Spleen (tissue), 11 donors: ENCODE data around the gene GNPAT. TPM values are rescaled to one million over a fixed set of nuclear protein-coding genes. Genes with fewer than 3 reads are reported as not detected.

Experiments used
- DNase-seq: peaks from one replicate; pipeline ENCODE4 v3.0.0-alpha.2; 2020
- H3K27ac ChIP-seq, 8 donors: fragments of 200-600 bp; sonication (generic) in 7 of 8; 1 replicate in 4 of 8; 2 replicates in 4 of 8; pipeline versions ENCODE4 v1.5.0 to v1.8.0; 2016 to 2021; ENCODE audit warnings: inconsistent platforms in 4 of 8, mild to moderate bottlenecking in 4 of 8, moderate library complexity in 1 of 8
- H3K27me3 ChIP-seq, 7 donors: fragments of 200-600 bp; sonication (generic) in 6 of 7; replicated peaks in 1 of 7; 1 replicate in 4 of 7; 2 replicates in 3 of 7; pipeline versions ENCODE4 v1.5.0 to v1.8.0; 2016 to 2021; ENCODE audit warnings: inconsistent platforms in 3 of 7, mild to moderate bottlenecking in 1 of 7
- H3K36me3 ChIP-seq, 6 donors: fragments of 200-600 bp; sonication (generic) in 5 of 6; 1 replicate in 4 of 6; 2 replicates in 2 of 6; pipeline versions ENCODE4 v1.5.0 to v1.8.0; 2016 to 2021; ENCODE audit warnings: inconsistent platforms in 2 of 6
- H3K4me1 ChIP-seq, 6 donors: fragments of 200-600 bp; sonication (generic) in 5 of 6; 1 replicate in 3 of 6; 2 replicates in 3 of 6; pipeline versions ENCODE4 v1.5.0 to v1.8.0; 2016 to 2021; ENCODE audit warnings: inconsistent platforms in 3 of 6
- H3K4me3 ChIP-seq, 8 donors: fragments of 200-600 bp; sonication (generic) in 7 of 8; 1 replicate in 4 of 8; 2 replicates in 4 of 8; pipeline versions ENCODE4 v1.5.0 to v1.8.0; 2016 to 2021; ENCODE audit warnings: inconsistent platforms in 4 of 8, mild to moderate bottlenecking in 4 of 8, moderate library complexity in 2 of 8
- H3K9me3 ChIP-seq, 8 donors: fragments of 200-600 bp; sonication (generic) in 7 of 8; 1 replicate in 4 of 8; 2 replicates in 4 of 8; pipeline versions ENCODE4 v1.5.0 to v1.8.0; 2016 to 2021; ENCODE audit warnings: inconsistent platforms in 4 of 8
- CTCF ChIP-seq, 11 experiments: fragments of 200-600 bp in 7 of 11; fragments of 450-650 bp in 4 of 11; sonication (generic) in 4 of 11; IDR thresholded peaks in 8 of 11; conservative IDR thresholded peaks in 3 of 11; 1 replicate in 7 of 11; 2 replicates in 4 of 11; pipeline versions ENCODE4 v1.4.0 to v1.8.0; 2016 to 2021; ENCODE audit warnings: antibody characterized with exemption in 11 of 11, inconsistent platforms in 4 of 11, mild to moderate bottlenecking in 1 of 11
- POLR2A ChIP-seq, 3 donors: fragments of 450-650 bp; IDR thresholded peaks; one replicate each; pipeline ENCODE4 v1.5.1; 2017; ENCODE audit warnings: antibody characterized with exemption in 3 of 3, mild to moderate bottlenecking in 1 of 3
- POLR2AphosphoS5 ChIP-seq, 3 donors: sonication (generic); formaldehyde crosslinking; IDR thresholded peaks; one replicate each; pipeline ENCODE4 v1.5.1; 2017; ENCODE audit warnings: antibody characterized with exemption in 3 of 3
- WGBS, 5 donors: extraction: QIAGEN DNeasy Blood & Tissue Kit in 3 of 5; methylation state at CpG; one replicate each; pipeline versions ENCODE4 v1.1.5 to v1.1.7; 2013 to 2018; 5-methylcytosine and 5-hydroxymethylcytosine counted together
- intact Hi-C: fragments of 100-400 bp; cut with DNase I; formaldehyde crosslinking; loops from one replicate; pipeline ENCODE4 v1.15.0; 2023; ENCODE audit warnings: low total_unique reads
- polyA plus RNA-seq, 3 donors: library from polyadenylated mRNA; stranded (reverse); fragments of 200-250 nt; gene quantifications; one replicate each; pipeline ENCODE4 v1.2.1, GENCODE V29; 2013
- total RNA-seq, 7 donors: library from RNA; depleted of rRNA in 3 of 7; stranded (reverse); fragments of >200 nt in 3 of 7; fragmentation: NEBNext Ultra II Directional in 4 of 7; extraction: Animal tissue kit (Norgen Biotek cat#: 25700) in 4 of 7; gene quantifications; one replicate each; pipeline versions ENCODE4 v1.1.0 to v1.2.1, GENCODE V29; 2016 to 2021
- donor health status: healthy with polysubstance abuse.
- donor health status: DM: no; HTN: no; CAD: no; lungs with moderate emphysema.
- donor health status: DM: no; HTN: no; CAD: no.
- donor health status: Bipolar disorder and iron deficiency.
- donor health status: healthy.
- donor health status: DM: no; HTN: no; CAD: no.
- donor health status: DM: yes; HTN: yes; CAD: no.

GNPAT gene
- total and polyA plus RNA-seq, 10 donors = 27.7 to 42.9 (median 34.0) TPM

GRCh38 chr1:231220801-231221200 lies 20.2 kb upstream of the GNPAT start:
- 89 to 94% (median 92%) methylated on average over 11 of the region's 11 CpGs for WGBS, 5 donors
- H3K9me3 ChIP-seq = no peaks in the 10 kb centered on the region
- peaks cover 0 to 6% (median 0%) of the 10 kb centered on the region in 6 donors for H3K4me1 ChIP-seq
- DNase-seq = peak; percentile 45
- TF ChIP-seq POLR2AphosphoS5 (IDR thresholded peaks at IDR 0.05) (no peak), CTCF (IDR thresholded peaks at IDR 0.05 in 8 of 11, conservative IDR thresholded peaks at IDR 0.05 in 3 of 11) (no peak), POLR2A (IDR thresholded peaks at IDR 0.05) (no peak)
- intact Hi-C loops = no loop called here
- H3K27ac ChIP-seq = no peak overlapping the region
- no peak overlapping the region for H3K4me3 ChIP-seq
- H3K27me3 ChIP-seq = no peaks in the 10 kb centered on the region
- H3K36me3 ChIP-seq = peaks cover 4 to 44% (median 26%) of the 10 kb centered on the region in 6 donors

DNA sequence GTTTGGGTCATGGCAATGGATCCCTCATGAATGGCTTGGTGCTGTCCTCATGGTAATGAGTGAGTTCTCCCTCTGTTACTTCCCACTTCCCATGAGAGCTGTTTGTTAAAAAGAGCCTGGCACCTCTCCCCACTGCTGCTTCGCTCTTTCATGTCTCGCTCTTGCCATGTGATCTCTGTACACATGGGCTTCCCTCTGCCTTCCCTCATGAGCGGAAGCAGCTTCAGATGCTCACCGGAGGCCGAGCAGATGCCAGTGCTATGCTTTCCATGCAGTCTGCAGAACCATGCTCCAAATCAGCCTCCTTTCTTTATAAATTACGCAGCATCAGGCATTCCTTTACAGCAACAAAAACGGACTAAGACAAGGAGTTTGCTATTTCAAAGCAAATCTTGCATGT lies 14.9 kb upstream of the GNPAT start:
- Histone ChIP-seq H3K4me1 (no peaks in the 10 kb centered on the region), H3K36me3 (peaks cover 4 to 98% (median 49%) of the 10 kb centered on the region in 6 donors), H3K9me3 (no peaks in the 10 kb centered on the region), H3K27me3 (no peaks in the 10 kb centered on the region), H3K4me3 (no peak overlapping the region), H3K27ac (no peak overlapping the region)
- DNase-seq = no peak
- TF ChIP-seq POLR2AphosphoS5 (IDR thresholded peaks at IDR 0.05) (no peak), CTCF (IDR thresholded peaks at IDR 0.05 in 8 of 11, conservative IDR thresholded peaks at IDR 0.05 in 3 of 11) (no peak), POLR2A (IDR thresholded peaks at IDR 0.05) (no peak)
- intact Hi-C loops = no loop called here
- 87 to 97% (median 96%) methylated on average over 7 of the region's 7 CpGs for WGBS, 5 donors

DNA sequence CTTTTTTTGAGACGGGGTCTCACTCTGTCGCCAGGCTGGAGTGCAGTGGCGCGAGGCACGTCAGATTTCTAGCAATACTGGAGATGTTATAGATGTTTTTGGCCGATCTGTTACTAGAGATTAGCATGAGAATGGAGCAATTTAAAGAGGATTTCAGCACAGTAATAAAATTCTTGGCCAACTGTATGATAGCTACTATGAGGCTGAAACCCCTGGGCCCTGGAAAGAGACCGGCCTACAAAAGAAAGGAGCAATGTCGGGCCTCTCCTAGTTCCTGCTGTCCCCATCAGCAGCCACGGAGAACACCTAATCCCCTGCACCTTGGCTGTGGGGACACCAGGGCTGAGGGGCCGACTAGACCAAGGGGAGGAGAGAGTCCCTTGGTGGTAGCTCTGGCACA lies 9.5 kb upstream of the GNPAT start:
- H3K4me1 ChIP-seq = peaks cover 0 to 45% (median 18%) of the 10 kb centered on the region in 6 donors
- H3K9me3 ChIP-seq = no peaks in the 10 kb centered on the region
- peaks cover 0 to 88% (median 23%) of the 10 kb centered on the region in 6 donors for H3K36me3 ChIP-seq
- H3K4me3 ChIP-seq = no peak overlapping the region
- no peak for DNase-seq
- H3K27ac ChIP-seq = no peak overlapping the region
- TF ChIP-seq POLR2AphosphoS5 (IDR thresholded peaks at IDR 0.05) (no peak), CTCF (IDR thresholded peaks at IDR 0.05 in 8 of 11, conservative IDR thresholded peaks at IDR 0.05 in 3 of 11) (no peak), POLR2A (IDR thresholded peaks at IDR 0.05) (no peak)
- WGBS, 5 donors = 94 to 98% (median 97%) methylated on average over 9 to 10 of the region's 10 CpGs
- intact Hi-C loops = no loop called here
- no peaks in the 10 kb centered on the region for H3K27me3 ChIP-seq

DNA sequence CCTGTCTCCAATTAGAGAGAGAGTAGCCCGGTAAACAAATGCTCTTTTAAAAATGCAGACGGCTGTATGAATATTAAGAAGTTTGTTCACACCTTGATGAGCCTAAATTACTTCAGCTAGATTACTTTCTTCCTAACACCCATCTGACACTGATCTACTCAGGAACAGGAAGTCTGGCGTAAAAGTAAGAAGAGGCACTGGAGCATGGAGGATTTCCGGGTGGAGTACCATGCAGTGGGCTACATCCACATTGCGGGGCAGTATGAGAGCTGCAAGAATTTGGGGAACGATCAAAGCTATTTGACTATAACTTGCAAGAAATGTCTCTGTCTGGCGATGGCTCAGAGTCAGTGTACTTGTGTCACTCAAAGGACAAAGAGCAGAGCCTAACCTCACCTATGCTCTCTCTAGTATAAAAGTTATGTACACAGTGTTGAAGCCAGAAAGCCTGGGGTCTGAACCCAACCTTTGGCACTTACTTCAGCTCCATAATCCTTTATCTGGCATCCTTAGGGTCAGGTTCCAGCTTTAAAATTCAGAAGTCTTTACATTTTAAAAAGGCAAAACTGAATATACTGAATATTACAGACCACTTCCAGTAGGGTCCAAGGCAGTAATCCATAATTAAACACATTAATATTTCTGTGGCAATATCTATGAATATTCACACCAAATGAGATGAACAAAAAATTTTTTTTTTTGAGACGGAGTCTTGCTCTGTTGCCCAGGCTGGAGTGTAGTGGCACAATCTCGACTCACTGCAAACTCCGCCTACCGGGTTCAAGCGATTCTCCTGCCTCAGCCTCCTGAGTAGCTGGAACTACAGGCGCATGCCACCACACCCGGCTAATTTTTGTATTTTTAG lies 7.9 kb upstream of the GNPAT start:
- no peak overlapping the region for H3K4me3 ChIP-seq
- TF ChIP-seq POLR2AphosphoS5 (IDR thresholded peaks at IDR 0.05) (no peak), CTCF (IDR thresholded peaks at IDR 0.05 in 8 of 11, conservative IDR thresholded peaks at IDR 0.05 in 3 of 11) (no peak), POLR2A (IDR thresholded peaks at IDR 0.05) (no peak)
- peaks cover 0 to 60% (median 23%) of the 10 kb centered on the region in 6 donors for H3K4me1 ChIP-seq
- no peak for DNase-seq
- no peak overlapping the region for H3K27ac ChIP-seq
- intact Hi-C loops = no loop called here
- H3K27me3 ChIP-seq = no peaks in the 10 kb centered on the region
- H3K36me3 ChIP-seq = peaks cover 0 to 88% (median 23%) of the 10 kb centered on the region in 6 donors
- no peaks in the 10 kb centered on the region for H3K9me3 ChIP-seq
- 79 to 86% (median 82%) methylated on average over 14 of the region's 14 CpGs for WGBS, 5 donors
